GM19238 (cell line): ENCODE results near the gene SPEF2.
"Not testable (repeated sequence)": the region's sequence is repeated elsewhere in the genome, so short reads cannot be mapped to it uniquely, and the experiment has no call there.

ENCODE experiments used
- DNase-seq: peaks from one replicate; pipeline ENCODE4 v3.0.0; 2011; ENCODE audit warnings: low spot score; ENCODE audit not compliant: insufficient read length

SPEF2 gene

GRCh38 chr5:35816881-35817521, 199.3 kb downstream of the SPEF2 start:
- DNase-seq: no peak

- DNase-seq: no peak
These were observed 201.4 kb downstream of the SPEF2 start for GRCh38 chr5:35819026-35819425.

- DNase-seq: no peak
These were observed 202.0 kb downstream of the SPEF2 start for GRCh38 chr5:35819668-35820067.

DNA sequence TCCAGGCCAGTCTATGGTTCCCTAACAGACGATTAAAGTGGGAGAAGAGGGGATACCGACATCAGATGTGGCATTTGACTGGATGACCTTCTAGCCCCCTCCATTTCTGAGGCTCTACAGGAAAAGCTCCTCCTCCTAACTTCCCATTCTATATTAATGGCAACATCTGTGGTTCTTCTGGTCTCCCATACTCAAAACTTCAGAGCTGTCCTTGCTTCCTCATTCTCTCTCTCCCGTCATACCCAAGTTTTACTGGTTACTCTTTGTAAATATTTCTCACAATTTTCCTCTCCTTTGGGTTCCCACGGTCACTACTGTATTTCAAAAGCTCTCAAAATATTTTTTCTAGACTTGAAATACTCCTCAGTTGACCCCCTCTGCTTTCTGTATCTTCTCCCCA, 203.1 kb downstream of the SPEF2 start:
- no peak for DNase-seq

DNA sequence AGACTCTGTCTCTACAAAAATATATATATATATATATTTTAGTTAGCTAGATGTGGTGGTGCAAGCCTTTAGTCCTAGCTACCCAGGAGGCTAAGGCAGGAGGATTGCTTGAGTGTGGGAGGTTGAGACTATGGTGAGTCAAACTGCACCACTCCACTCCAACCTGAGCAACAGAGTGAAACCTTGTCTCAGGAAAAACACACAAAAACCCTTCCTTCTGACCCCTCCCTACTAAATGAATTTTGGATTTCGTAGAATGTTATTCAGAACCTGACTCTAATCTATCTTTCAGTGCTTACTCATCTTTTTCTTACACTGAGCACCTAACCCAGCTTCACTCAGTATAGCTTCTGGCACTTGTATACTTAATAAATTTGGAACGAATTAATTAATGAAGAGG, 203.8 kb downstream of the SPEF2 start:
- no peak for DNase-seq

DNA sequence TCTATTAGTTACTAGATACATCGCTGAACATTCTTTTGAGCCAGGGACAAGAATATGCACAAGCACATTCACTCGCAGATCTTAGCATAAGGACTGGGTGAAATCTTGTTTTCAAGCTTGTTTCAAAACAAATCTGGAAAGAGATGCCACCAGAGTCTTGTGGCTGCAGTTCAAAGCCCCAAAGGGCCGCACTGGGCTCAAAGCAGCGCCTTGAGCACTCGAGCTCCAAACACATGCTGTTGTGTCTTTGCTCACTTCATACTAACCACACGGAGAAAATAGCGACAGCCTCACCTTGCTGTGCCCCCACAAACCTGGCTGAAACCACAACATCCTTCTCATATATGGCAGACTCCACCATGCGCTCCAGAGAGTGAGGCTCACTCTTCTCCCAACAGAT, 204.8 kb downstream of the SPEF2 start:
- no peak for DNase-seq

- no peak for DNase-seq
These were observed 205.9 kb downstream of the SPEF2 start for GRCh38 chr5:35823347-35824098.

GRCh38 chr5:35826056-35826455, 208.4 kb downstream of the SPEF2 start:
- no peak for DNase-seq

DNA sequence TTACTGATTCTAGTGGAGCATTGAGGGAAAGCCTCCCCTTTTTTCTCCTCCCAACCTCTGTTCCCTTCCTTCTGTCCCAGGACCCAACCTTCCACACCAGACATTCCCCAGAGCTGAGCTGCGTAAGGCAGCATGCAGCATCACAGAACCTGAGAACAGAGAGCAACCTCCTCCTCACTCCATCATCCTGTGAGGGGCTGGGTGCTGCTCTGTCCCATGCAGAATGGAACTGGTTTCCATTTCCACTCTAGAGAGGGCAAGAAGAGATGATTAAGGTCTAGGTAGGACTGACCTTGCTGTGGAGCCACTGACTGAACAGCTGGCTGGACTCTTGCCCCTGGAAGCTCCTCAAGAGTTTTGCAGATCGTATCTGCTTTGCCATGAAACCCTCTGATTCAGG, 208.9 kb downstream of the SPEF2 start:
- no peak for DNase-seq

DNA sequence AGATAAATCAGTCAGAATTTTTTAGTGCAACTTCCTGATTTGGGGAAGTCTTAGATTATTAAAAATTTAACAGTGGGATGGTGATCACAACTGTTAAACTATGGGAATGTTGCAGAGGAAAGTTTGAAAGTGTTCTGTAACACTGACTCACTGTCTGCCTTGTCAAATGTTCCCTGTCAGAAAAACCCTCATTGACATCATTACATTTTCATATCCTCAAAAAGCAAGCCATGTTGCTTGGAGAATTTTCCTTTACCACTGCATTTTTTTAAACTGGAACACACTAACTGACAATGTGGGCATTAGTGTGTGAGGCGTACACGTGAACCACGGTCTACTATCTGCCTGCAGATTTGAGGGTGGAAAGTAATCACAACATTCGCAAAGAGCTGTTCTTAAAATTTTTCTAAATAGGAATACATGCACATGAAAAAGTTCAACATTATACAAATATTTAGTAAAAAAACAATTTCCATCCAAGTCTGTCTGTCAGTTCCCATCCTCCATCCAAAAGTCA, 210.5 kb downstream of the SPEF2 start:
- DNase-seq: no peak

GRCh38 chr5:35830587-35830986, 212.9 kb downstream of the SPEF2 start:
- no peak for DNase-seq

GRCh38 chr5:35832762-35833161, 215.1 kb downstream of the SPEF2 start:
- no peak for DNase-seq

DNA sequence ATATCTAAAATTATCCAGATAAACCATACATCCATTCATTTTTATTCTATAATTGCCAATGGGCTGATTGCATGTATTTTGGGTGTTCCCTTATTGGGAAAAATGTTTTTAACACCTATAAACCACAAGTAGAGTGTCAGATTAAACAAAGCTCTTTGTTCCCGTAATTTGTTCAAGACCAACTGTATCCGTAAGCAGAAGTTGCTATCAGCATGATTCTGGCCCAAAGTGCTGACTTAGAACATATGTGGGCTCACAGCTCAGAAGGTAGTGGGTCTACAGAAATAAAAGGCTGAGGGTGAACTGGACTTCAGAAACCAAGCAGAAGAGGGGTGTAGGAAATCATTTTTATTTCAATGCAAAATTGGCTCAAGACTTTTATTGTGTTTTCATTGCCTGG, 215.6 kb downstream of the SPEF2 start:
- no peak for DNase-seq

- DNase-seq: no peak
These were observed 218.4 kb downstream of the SPEF2 start for GRCh38 chr5:35835796-35836742.

- DNase-seq: no peak
These were observed 220.8 kb downstream of the SPEF2 start for GRCh38 chr5:35838370-35839042.

DNA sequence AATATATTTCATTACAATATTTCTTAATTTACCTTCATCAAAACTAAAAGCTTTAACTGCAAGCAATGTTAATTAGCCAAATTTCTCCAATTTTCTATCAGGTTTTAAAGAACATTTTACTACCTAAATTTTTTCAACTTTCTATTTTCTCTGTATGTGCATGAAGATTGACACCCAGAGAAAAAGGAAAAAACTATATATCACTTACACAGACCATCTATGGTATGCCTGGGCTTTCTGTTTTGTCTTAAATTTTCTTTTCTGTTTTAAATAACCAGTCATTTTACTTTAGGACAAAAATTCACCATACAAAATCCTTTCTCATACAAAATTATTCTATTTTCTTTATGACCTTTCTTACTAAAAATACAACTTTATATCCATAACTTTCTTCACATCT, 225.2 kb downstream of the SPEF2 start:
- no peak for DNase-seq

- DNase-seq: not testable (repeated sequence)
These were observed 227.8 kb downstream of the SPEF2 start for GRCh38 chr5:35845508-35845907.

GRCh38 chr5:35847491-35847890, 229.8 kb downstream of the SPEF2 start:
- DNase-seq: no peak

DNA sequence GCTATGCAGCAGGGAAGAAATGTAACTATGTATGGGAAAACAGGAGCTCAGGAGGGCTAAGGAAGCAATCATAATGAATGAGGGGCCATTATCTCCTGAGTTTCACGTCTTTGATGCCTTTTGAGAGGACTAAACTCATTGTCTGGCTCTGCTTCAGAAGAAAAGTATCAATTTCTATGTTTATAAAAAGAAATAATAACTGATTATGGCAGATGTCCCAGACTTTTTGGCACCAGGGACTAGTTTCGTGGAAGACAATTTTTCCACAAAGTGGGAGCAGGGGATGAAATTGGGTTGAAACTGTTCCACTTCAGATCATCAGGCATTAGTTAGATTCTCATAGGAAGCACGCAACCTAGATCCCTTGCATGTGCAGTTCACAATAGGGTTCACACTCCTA, 230.3 kb downstream of the SPEF2 start:
- DNase-seq: no peak

DNA sequence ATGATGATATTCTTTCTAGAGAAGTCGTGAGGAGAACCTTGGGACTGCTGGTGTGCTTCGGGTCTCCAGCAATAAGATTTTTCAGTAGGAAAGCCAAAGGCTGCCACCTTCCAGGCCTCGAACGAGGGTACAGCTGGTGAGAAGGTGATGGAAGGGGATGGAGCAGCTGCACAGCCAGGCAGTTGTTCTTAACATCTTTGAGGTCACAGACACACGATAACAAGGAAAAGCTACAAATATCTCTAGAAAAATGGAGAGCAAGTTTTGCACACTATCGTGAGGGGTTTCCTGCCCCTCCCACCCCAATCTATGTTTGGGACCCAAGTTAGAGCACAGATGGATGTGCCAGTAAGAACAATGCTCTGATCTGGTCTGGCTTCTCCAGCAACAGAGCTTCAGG, 232.2 kb downstream of the SPEF2 start:
- no peak for DNase-seq

DNA sequence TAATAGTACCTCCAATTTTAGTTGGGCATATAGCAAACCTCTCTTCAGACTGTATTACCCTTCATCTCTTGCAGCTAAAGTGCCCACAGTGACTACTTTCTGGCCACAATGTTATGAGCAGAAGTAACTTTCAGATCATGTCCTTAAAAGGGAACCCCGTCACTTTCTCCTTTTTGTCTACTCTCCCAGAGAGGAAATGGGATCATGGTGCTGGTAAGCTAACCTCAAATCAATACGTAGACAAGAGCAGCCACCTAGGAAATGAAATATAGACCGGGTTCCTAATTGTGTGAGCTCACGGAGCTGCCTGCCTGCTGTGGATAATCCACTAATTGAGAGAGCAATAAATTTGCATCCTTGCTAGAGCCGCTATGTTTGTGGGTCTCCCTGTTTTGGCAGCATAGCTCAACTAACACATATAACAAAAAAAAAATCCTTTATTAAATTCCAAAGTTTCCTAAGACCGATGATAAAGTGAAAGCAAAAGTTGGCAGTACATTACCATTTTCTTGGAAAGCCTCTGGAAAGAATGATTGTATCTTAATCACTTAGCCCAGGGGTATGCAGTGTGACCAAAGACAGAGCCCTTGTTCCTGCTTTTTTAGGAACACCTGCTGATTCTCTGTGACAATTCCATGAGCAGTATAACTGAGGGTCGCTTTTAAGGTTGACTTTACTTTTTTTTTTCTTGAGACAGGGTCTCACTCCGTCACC, 233.5 kb downstream of the SPEF2 start:
- no peak for DNase-seq
